Body of pancreas (tissue), 4 donors: Measurements from ENCODE around the gene PPP1R12A. TPM values are rescaled to one million over a fixed set of nuclear protein-coding genes. Genes with fewer than 3 reads are reported as not detected.
"Not testable (repeated sequence)": the region's sequence is repeated elsewhere in the genome, so short reads cannot be mapped to it uniquely, and the experiment has no call there.

ENCODE experiments used
- ATAC-seq: fragments of 150-250 bp; one replicate; pipeline ENCODE4 v1.9.1; 2016
- DNase-seq, 4 donors: peaks; one replicate each; pipeline ENCODE4 v3.0.0-alpha.2; 2019
- H3K27ac ChIP-seq, 4 donors: fragments of 200-600 bp; sonication (generic); 1 replicate in 3 of 4; 2 replicates in 1 of 4; pipeline versions ENCODE4 v1.5.1 to v1.6.1; 2016 to 2019; ENCODE audit warnings: mild to moderate bottlenecking in 1 of 4, mixed read lengths in 1 of 4, moderate library complexity in 1 of 4
- H3K27me3 ChIP-seq, 2 donors: fragments of 200-600 bp; sonication (generic); one replicate each; pipeline ENCODE4 v1.6.0; 2016; ENCODE audit warnings: mild to moderate bottlenecking in 1 of 2
- H3K36me3 ChIP-seq, 2 donors: fragments of 200-600 bp; sonication (generic); replicated peaks in 1 of 2; 2 replicates each; pipeline ENCODE4 v1.5.1; 2016; ENCODE audit warnings: low read depth in 2 of 2; ENCODE audit not compliant: insufficient read depth in 1 of 2
- H3K4me1 ChIP-seq: fragments of 200-600 bp; sonication (generic); one replicate; pipeline ENCODE4 v1.6.0; 2016
- H3K4me3 ChIP-seq, 2 donors: fragments of 200-600 bp; sonication (generic); 1 replicate in 1 of 2; 2 replicates in 1 of 2; pipeline ENCODE4 v1.5.1; 2016 to 2019
- H3K9me3 ChIP-seq, 3 donors: fragments of 200-600 bp; sonication (generic); 1 replicate in 2 of 3; 2 replicates in 1 of 3; pipeline ENCODE4 v1.5.1; 2016
- CTCF ChIP-seq, 7 experiments: fragments of 450-650 bp in 4 of 7; fragments of 200-600 bp in 3 of 7; sonication (generic) in 3 of 7; IDR thresholded peaks; one replicate each; pipeline ENCODE4 v1.5.1; 2016 to 2019; ENCODE audit warnings: antibody characterized with exemption in 7 of 7
- POLR2A ChIP-seq, 3 donors: fragments of 450-650 bp; IDR thresholded peaks; one replicate each; pipeline ENCODE4 v1.6.1; 2016; ENCODE audit warnings: antibody characterized with exemption in 3 of 3, mild to moderate bottlenecking in 2 of 3
- WGBS, 2 donors: methylation state at CpG; one replicate each; pipeline ENCODE4 v1.1.5; 2017; 5-methylcytosine and 5-hydroxymethylcytosine counted together
- intact Hi-C: fragments of 100-400 bp; cut with DNase I; formaldehyde crosslinking; loops from one replicate; pipeline ENCODE4 v1.15.1; 2023
- total RNA-seq, 2 donors: library from RNA; depleted of rRNA; stranded (reverse); fragments of >200 nt; gene quantifications; one replicate each; pipeline ENCODE4 v1.1.0, GENCODE V29; 2016

The PPP1R12A gene
- total RNA-seq, 2 donors from 2014 or later = 45.4 to 65.6 TPM

- Histone ChIP-seq H3K27me3 (no peaks in the 10 kb centered on the region), H3K27ac (no peak overlapping the region), H3K9me3 (no peaks in the 10 kb centered on the region), H3K36me3 (no peaks in the 10 kb centered on the region), H3K4me1 (peaks cover 13% of the 10 kb centered on the region), H3K4me3 (no peak overlapping the region)
- TF ChIP-seq CTCF (IDR thresholded peaks at IDR 0.05) = no peak
- TF ChIP-seq POLR2A (IDR thresholded peaks at IDR 0.05) = no peak
- WGBS, 2 donors = 60 to 90% methylated on average over 1 of the region's 1 CpG
- ATAC-seq = no peak
- intact Hi-C loops = no loop called here
- DNase-seq = no peak
These were observed 43.8 kb upstream of the PPP1R12A start for GRCh38 chr12:79978692-79979091.

GRCh38 chr12:79977856-79978460 is 43.1 kb upstream of the PPP1R12A start:
- not testable (repeated sequence) for H3K4me3 ChIP-seq

DNA sequence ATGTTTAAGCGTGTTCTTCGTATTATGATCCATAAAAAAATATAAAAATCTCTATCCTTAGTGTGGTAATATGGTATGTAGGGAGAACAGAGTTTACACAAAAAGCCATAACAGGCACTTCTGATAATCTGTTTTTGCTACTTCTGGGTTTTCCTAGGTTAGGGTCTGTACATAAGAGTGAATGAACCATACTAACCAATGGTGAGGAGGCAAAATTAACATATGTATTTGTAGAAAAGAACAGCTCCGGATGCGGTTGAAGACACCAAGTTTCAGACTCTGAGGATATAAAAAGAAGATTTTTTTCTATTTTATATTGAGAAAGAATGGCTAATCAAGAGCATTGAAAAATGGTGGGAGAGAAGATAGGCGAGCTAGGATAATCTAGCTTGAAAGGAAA is 40.2 kb upstream of the PPP1R12A start:
- intact Hi-C loops = no loop called here
- ATAC-seq = no peak
- no peaks in the 10 kb centered on the region for H3K27me3 ChIP-seq
- WGBS, 2 donors = 79 to 84% methylated on average over 5 of the region's 5 CpGs
- H3K9me3 ChIP-seq = no peaks in the 10 kb centered on the region
- peaks cover 13% of the 10 kb centered on the region for H3K4me1 ChIP-seq
- H3K36me3 ChIP-seq = no peaks in the 10 kb centered on the region
- DNase-seq = no peak
- H3K27ac ChIP-seq = no peak overlapping the region
- no peak overlapping the region for H3K4me3 ChIP-seq
- TF ChIP-seq POLR2A (IDR thresholded peaks at IDR 0.05) (no peak), CTCF (IDR thresholded peaks at IDR 0.05) (no peak)

More at GRCh38 chr12:79977856-79978460, 43.1 kb upstream of the PPP1R12A start:
- DNase-seq, intact Hi-C loops, H3K36me3 ChIP-seq, H3K27me3 ChIP-seq, H3K9me3 ChIP-seq, H3K27ac ChIP-seq: not testable (repeated sequence)
- H3K4me1 ChIP-seq = peaks cover 13% of the 10 kb centered on the region
- 22 to 31% methylated on average over 3 of the region's 3 CpGs for WGBS, 2 donors
- peak; percentile 47 for ATAC-seq

DNA sequence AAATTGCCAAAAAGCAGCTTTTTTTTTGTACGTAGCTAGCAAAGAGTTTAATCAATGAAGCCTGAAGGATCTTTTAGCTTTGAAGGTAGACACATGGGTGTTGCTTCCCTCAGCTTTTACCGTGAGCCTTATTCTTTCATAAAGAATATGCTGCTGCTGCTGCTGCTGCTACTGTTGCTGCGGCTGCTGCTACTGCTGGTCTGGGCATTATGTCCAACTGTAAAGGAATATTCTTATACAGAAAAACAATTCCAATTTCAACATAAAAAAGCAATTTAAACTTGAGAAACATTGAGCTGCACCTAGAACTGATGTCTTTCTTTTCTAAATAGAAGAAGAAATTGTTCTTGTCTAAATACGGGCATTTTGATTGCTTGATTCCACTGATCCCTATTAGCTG is 38.9 kb upstream of the PPP1R12A start:
- no peak for ATAC-seq
- Histone ChIP-seq H3K27ac (no peak overlapping the region), H3K4me3 (no peak overlapping the region), H3K36me3 (no peaks in the 10 kb centered on the region), H3K4me1 (peaks cover 13% of the 10 kb centered on the region), H3K9me3 (no peaks in the 10 kb centered on the region), H3K27me3 (no peaks in the 10 kb centered on the region)
- TF ChIP-seq POLR2A (IDR thresholded peaks at IDR 0.05) = no peak
- TF ChIP-seq CTCF (IDR thresholded peaks at IDR 0.05) = no peak
- intact Hi-C loops = no loop called here
- 81 to 88% methylated on average over 4 of the region's 4 CpGs for WGBS, 2 donors
- no peak for DNase-seq

GRCh38 chr12:79964100-79964627 is 29.3 kb upstream of the PPP1R12A start:
- no peak overlapping the region for H3K27ac ChIP-seq
- H3K4me1 ChIP-seq = no peaks in the 10 kb centered on the region
- no peak for DNase-seq
- no peak for ATAC-seq
- H3K9me3 ChIP-seq = no peaks in the 10 kb centered on the region
- H3K27me3 ChIP-seq = no peaks in the 10 kb centered on the region
- intact Hi-C loops = no loop called here
- WGBS, 2 donors = 69 to 73% methylated on average over 3 of the region's 3 CpGs
- H3K36me3 ChIP-seq = no peaks in the 10 kb centered on the region
- TF ChIP-seq CTCF (IDR thresholded peaks at IDR 0.05) (no peak), POLR2A (IDR thresholded peaks at IDR 0.05) (no peak)
- H3K4me3 ChIP-seq = no peak overlapping the region
